H9 (cell line): ENCODE results near the gene REV1. TPM values are rescaled to one million over a fixed set of nuclear protein-coding genes. Genes with fewer than 3 reads are reported as not detected.

Experiments used
- DNase-seq: peaks from one replicate; pipeline ENCODE4 v3.0.0-alpha.2; 2017
- H2AFZ ChIP-seq: one replicate; pipeline ENCODE4 v1.6.1; 2013; ENCODE audit warnings: mild to moderate bottlenecking, low read length, control low read depth, moderate library complexity
- H2AK5ac ChIP-seq: 2 replicates; pipeline ENCODE4 v1.6.1; 2013; ENCODE audit warnings: low read length, control low read depth, mixed read lengths; ENCODE audit not compliant: insufficient read length
- H2BK120ac ChIP-seq: one replicate; pipeline ENCODE4 v1.6.1; 2013; ENCODE audit warnings: low read depth, mild to moderate bottlenecking, low read length, control low read depth, inconsistent platforms; ENCODE audit not compliant: poor library complexity, severe bottlenecking
- H2BK12ac ChIP-seq: 2 replicates; pipeline ENCODE4 v1.6.1; 2013; ENCODE audit warnings: low read length, control low read depth, mixed read lengths, low read depth; ENCODE audit not compliant: insufficient read length
- H2BK15ac ChIP-seq: 2 replicates; pipeline ENCODE4 v1.6.1; 2013; ENCODE audit warnings: low read depth, low read length, control low read depth
- H2BK20ac ChIP-seq: one replicate; pipeline ENCODE4 v1.6.1; 2013; ENCODE audit warnings: low read depth, mild to moderate bottlenecking, low read length, control low read depth, inconsistent platforms; ENCODE audit not compliant: poor library complexity, severe bottlenecking
- H2BK5ac ChIP-seq: 2 replicates; pipeline ENCODE4 v1.6.1; 2013; ENCODE audit warnings: low read length, control low read depth, mixed read lengths; ENCODE audit not compliant: insufficient read length
- H3K14ac ChIP-seq: 2 replicates; pipeline ENCODE4 v1.6.1; 2013; ENCODE audit warnings: low read length, control low read depth; ENCODE audit not compliant: insufficient read depth
- H3K18ac ChIP-seq: 2 replicates; pipeline ENCODE4 v1.6.1; 2013; ENCODE audit warnings: low read depth, mild to moderate bottlenecking, mixed read lengths, low read length, control low read depth; ENCODE audit not compliant: insufficient read length
- H3K23ac ChIP-seq: 2 replicates; pipeline ENCODE4 v1.6.1; 2013; ENCODE audit warnings: low read length, control low read depth, mixed read lengths, low read depth; ENCODE audit not compliant: insufficient read length
- H3K23me2 ChIP-seq: 2 replicates; pipeline ENCODE4 v1.6.1; 2013; ENCODE audit warnings: low read depth, mild to moderate bottlenecking, mixed read lengths, low read length, control low read depth; ENCODE audit not compliant: insufficient read length, poor library complexity, severe bottlenecking
- H3K27ac ChIP-seq: 2 replicates; pipeline ENCODE4 v1.5.1; 2013; ENCODE audit warnings: low read length, control low read depth, mixed read lengths, low read depth; ENCODE audit not compliant: insufficient read length
- H3K27me3 ChIP-seq: 2 replicates; pipeline ENCODE4 v1.6.1; 2013; ENCODE audit warnings: low read length, control low read depth, inconsistent platforms; ENCODE audit not compliant: insufficient read depth
- H3K4ac ChIP-seq: 2 replicates; pipeline ENCODE4 v1.6.1; 2013; ENCODE audit warnings: low read depth, mild to moderate bottlenecking, control low read depth, inconsistent platforms, low read length, moderate library complexity
- H3K4me1 ChIP-seq: 2 replicates; pipeline ENCODE4 v1.6.1; 2013; ENCODE audit warnings: low read length, control low read depth, inconsistent platforms; ENCODE audit not compliant: insufficient read depth
- H3K4me2 ChIP-seq: 2 replicates; pipeline ENCODE4 v1.6.1; 2013; ENCODE audit warnings: low read length, control low read depth, mixed read lengths; ENCODE audit not compliant: insufficient read length, insufficient read depth
- H3K56ac ChIP-seq: 2 replicates; pipeline ENCODE4 v1.6.1; 2013; ENCODE audit warnings: low read depth, mild to moderate bottlenecking, mixed read lengths, low read length, control low read depth; ENCODE audit not compliant: insufficient read length
- H3K79me1 ChIP-seq: 2 replicates; pipeline ENCODE4 v1.6.1; 2013; ENCODE audit warnings: low read depth, mild to moderate bottlenecking, moderate library complexity, low read length, control low read depth, inconsistent platforms; ENCODE audit not compliant: insufficient read depth, poor library complexity, severe bottlenecking
- H3K79me2 ChIP-seq: 2 replicates; pipeline ENCODE4 v1.6.1; 2013; ENCODE audit warnings: low read length, control low read depth, inconsistent platforms; ENCODE audit not compliant: insufficient read depth
- H3K9ac ChIP-seq: 2 replicates; pipeline ENCODE4 v1.6.1; 2013; ENCODE audit warnings: low read length, control low read depth, mixed read lengths; ENCODE audit not compliant: insufficient read length; ENCODE audit errors: extremely low read depth
- H3K9me3 ChIP-seq: one replicate; pipeline ENCODE4 v1.6.1; 2013; ENCODE audit warnings: low read depth, low read length, inconsistent platforms; ENCODE audit not compliant: control insufficient read depth
- H3T11ph ChIP-seq: one replicate; pipeline ENCODE4 v1.6.1; 2013; ENCODE audit warnings: mild to moderate bottlenecking, low read length, control low read depth, inconsistent platforms
- H4K20me1 ChIP-seq: one replicate; pipeline ENCODE4 v1.6.1; 2013; ENCODE audit not compliant: control insufficient read depth, insufficient read length, insufficient read depth
- H4K5ac ChIP-seq: 2 replicates; pipeline ENCODE4 v1.6.1; 2013; ENCODE audit warnings: low read depth, mild to moderate bottlenecking, mixed read lengths, low read length, control low read depth; ENCODE audit not compliant: insufficient read length
- H4K8ac ChIP-seq: replicated peaks from 2 replicates; pipeline ENCODE4 v1.6.1; 2013; ENCODE audit warnings: low read length, control low read depth, mixed read lengths, low read depth; ENCODE audit not compliant: insufficient read length
- H4K91ac ChIP-seq: 2 replicates; pipeline ENCODE4 v1.6.1; 2013; ENCODE audit warnings: low read depth, mild to moderate bottlenecking, moderate library complexity, mixed read lengths, low read length, control low read depth; ENCODE audit not compliant: insufficient read length
- H3K27ac Mint-ChIP-seq, 3 experiments: 2 replicates in 2 of 3; 3 replicates in 1 of 3; pipeline ENCODE4 v1.8.0; 2020 to 2021; ENCODE audit warnings: mixed read lengths in 3 of 3, mild to moderate bottlenecking in 1 of 3, moderate library complexity in 1 of 3
- H3K27me3 Mint-ChIP-seq: 2 replicates; pipeline ENCODE4 v1.8.0; 2021; ENCODE audit warnings: low read depth, mild to moderate bottlenecking, moderate library complexity, mixed read lengths
- H3K36me3 Mint-ChIP-seq, 3 experiments: 2 replicates in 2 of 3; 3 replicates in 1 of 3; pipeline ENCODE4 v1.8.0; 2020 to 2021; ENCODE audit warnings: low read depth in 3 of 3, mixed read lengths in 3 of 3; ENCODE audit not compliant: insufficient read depth in 1 of 3
- H3K4me1 Mint-ChIP-seq, 2 experiments: 2 replicates each; pipeline ENCODE4 v1.8.0; 2020; ENCODE audit warnings: mixed read lengths in 2 of 2
- H3K4me3 Mint-ChIP-seq, 2 experiments: 2 replicates in 1 of 2; 3 replicates in 1 of 2; pipeline ENCODE4 v1.8.0; 2020 to 2021; ENCODE audit warnings: mild to moderate bottlenecking in 2 of 2, mixed read lengths in 2 of 2, moderate library complexity in 1 of 2
- H3K9me3 Mint-ChIP-seq, 2 experiments: 2 replicates in 1 of 2; 3 replicates in 1 of 2; pipeline ENCODE4 v1.8.0; 2020; ENCODE audit warnings: mild to moderate bottlenecking in 2 of 2, mixed read lengths in 2 of 2, moderate library complexity in 1 of 2
- WGBS: extraction: QIAGEN DNeasy Blood & Tissue Kit; methylation state at CpG from one replicate; pipeline ENCODE4 v1.1.7; 2013; ENCODE audit warnings: missing lambda C conversion rate, low lambda C conversion rate, mixed read lengths; ENCODE audit not compliant: insufficient read length; ENCODE audit errors: extremely low coverage; 5-methylcytosine and 5-hydroxymethylcytosine counted together
- total RNA-seq: library from RNA; stranded (reverse); gene quantifications from 2 replicates; pipeline ENCODE4 v1.2.1, GENCODE V29; 2021
- TF ChIP-seq, protein P1 (sequence below): fragments of 200-600 bp; sonication (generic); conservative IDR thresholded peaks from 3 replicates; pipeline ENCODE4 v1.8.0; 2021; ENCODE audit warnings: antibody characterized with exemption, mild to moderate bottlenecking

REV1 gene
- total RNA-seq, 1 experiment from 2014 or later = 41.6 TPM

DNA sequence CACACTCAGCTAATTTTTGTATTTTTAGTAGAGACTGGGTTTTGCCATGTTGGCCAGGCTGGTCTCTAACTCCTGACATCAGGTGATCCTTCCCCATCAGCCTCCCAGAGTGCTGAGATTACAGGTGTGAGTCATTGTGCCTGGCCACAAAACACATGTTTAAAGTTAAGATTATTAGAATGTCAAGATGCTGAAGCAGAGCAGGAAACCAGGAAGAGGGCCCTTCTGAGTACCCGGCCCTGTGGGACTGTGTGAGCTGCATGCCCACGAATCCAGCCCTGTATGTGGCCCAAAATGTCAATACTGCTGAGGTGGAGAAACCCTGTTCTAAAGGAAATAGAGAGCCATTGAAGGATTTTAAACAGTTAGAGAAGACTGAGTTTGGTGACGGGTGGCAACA is 31.0 kb upstream of the REV1 start:
- Mint-ChIP-seq H3K27ac (no peak overlapping the region), H3K4me1 (no peaks in the 10 kb centered on the region), H3K27me3 (peaks cover 4% of the 10 kb centered on the region), H3K36me3 (no peaks in the 10 kb centered on the region; a peak in 1 of 7 replicates), H3K9me3 (no peaks in the 10 kb centered on the region), H3K4me3 (no peak overlapping the region)
- Histone ChIP-seq H3K27me3 (no peaks in the 10 kb centered on the region), H3K18ac (no peak overlapping the region), H3K4me2 (no peak overlapping the region), H4K20me1 (no peaks in the 10 kb centered on the region), H3K4me1 (no peaks in the 10 kb centered on the region), H3K14ac (no peak overlapping the region), H2BK15ac (no peak overlapping the region), H4K5ac (no peak overlapping the region), H3K9me3 (no peaks in the 10 kb centered on the region), H3K79me1 (no peaks in the 10 kb centered on the region), H3K4ac (no peak overlapping the region), H3T11ph (no peak overlapping the region), H2AFZ (no peak overlapping the region), H4K91ac (no peak overlapping the region), H2BK20ac (no peak overlapping the region), H3K27ac (no peak overlapping the region), H2BK120ac (no peak overlapping the region), H2BK5ac (no peak overlapping the region), H2BK12ac (no peak overlapping the region), H3K79me2 (no peaks in the 10 kb centered on the region), H3K23me2 (no peaks in the 10 kb centered on the region), H4K8ac (no peak overlapping the region), H2AK5ac (no peak overlapping the region), H3K9ac (no peak overlapping the region), H3K56ac (no peak overlapping the region), H3K23ac (no peak overlapping the region)
- TF ChIP-seq, protein P1, sequence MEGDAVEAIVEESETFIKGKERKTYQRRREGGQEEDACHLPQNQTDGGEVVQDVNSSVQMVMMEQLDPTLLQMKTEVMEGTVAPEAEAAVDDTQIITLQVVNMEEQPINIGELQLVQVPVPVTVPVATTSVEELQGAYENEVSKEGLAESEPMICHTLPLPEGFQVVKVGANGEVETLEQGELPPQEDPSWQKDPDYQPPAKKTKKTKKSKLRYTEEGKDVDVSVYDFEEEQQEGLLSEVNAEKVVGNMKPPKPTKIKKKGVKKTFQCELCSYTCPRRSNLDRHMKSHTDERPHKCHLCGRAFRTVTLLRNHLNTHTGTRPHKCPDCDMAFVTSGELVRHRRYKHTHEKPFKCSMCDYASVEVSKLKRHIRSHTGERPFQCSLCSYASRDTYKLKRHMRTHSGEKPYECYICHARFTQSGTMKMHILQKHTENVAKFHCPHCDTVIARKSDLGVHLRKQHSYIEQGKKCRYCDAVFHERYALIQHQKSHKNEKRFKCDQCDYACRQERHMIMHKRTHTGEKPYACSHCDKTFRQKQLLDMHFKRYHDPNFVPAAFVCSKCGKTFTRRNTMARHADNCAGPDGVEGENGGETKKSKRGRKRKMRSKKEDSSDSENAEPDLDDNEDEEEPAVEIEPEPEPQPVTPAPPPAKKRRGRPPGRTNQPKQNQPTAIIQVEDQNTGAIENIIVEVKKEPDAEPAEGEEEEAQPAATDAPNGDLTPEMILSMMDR = no peak
- DNase-seq = no peak
- WGBS = no CpG with 5 or more reads among the region's 3 CpGs
